Activated naive CD4-positive, alpha-beta T cell (primary cell): Measurements from ENCODE around the gene MRPS22.
"Not testable (repeated sequence)": the region's sequence is repeated elsewhere in the genome, so short reads cannot be mapped to it uniquely, and the experiment has no call there.

Source experiments
- DNase-seq, 4 experiments: peaks; one replicate each; lab custom pipeline; 2025; lab: John Stamatoyannopoulos, UW

MRPS22 gene

GRCh38 chr3:139312416-139312815 is 31.4 kb upstream of the MRPS22 start:
- no peak for DNase-seq

GRCh38 chr3:139312959-139313358 is 30.9 kb upstream of the MRPS22 start:
- no peak for DNase-seq

GRCh38 chr3:139313921-139314320 is 29.9 kb upstream of the MRPS22 start:
- DNase-seq, result no peak

GRCh38 chr3:139317215-139317614 is 26.6 kb upstream of the MRPS22 start:
- no peak for DNase-seq

- DNase-seq, result no peak
Measured at GRCh38 chr3:139317660-139318430, 26.0 kb upstream of the MRPS22 start.

GRCh38 chr3:139318431-139318816 is 25.4 kb upstream of the MRPS22 start:
- no peak for DNase-seq

GRCh38 chr3:139318826-139319225 is 25.0 kb upstream of the MRPS22 start:
- no peak for DNase-seq

GRCh38 chr3:139319428-139320402 is 24.1 kb upstream of the MRPS22 start:
- DNase-seq, result no peak

- DNase-seq, result no peak
Measured at GRCh38 chr3:139320551-139321309, 23.1 kb upstream of the MRPS22 start.

GRCh38 chr3:139322346-139322745 is 21.5 kb upstream of the MRPS22 start:
- DNase-seq, result no peak

GRCh38 chr3:139323146-139323545 is 20.7 kb upstream of the MRPS22 start:
- no peak for DNase-seq

GRCh38 chr3:139324456-139324855 is 19.4 kb upstream of the MRPS22 start:
- no peak for DNase-seq

- no peak for DNase-seq
Measured at GRCh38 chr3:139325551-139325950, 18.3 kb upstream of the MRPS22 start.

- DNase-seq, result no peak
Measured at GRCh38 chr3:139326131-139326530, 17.7 kb upstream of the MRPS22 start.

- DNase-seq, result no peak
Measured at GRCh38 chr3:139326707-139327106, 17.1 kb upstream of the MRPS22 start.

GRCh38 chr3:139327231-139327630 is 16.6 kb upstream of the MRPS22 start:
- no peak for DNase-seq

GRCh38 chr3:139327861-139328260 is 16.0 kb upstream of the MRPS22 start:
- DNase-seq, result no peak

GRCh38 chr3:139328356-139328755 is 15.5 kb upstream of the MRPS22 start:
- DNase-seq, result no peak

- peak; percentile 75 to 94 (median 84) for DNase-seq
Measured at GRCh38 chr3:139329364-139329850, 14.4 kb upstream of the MRPS22 start.

- no peak for DNase-seq
Measured at GRCh38 chr3:139332092-139332491, 11.7 kb upstream of the MRPS22 start.

- DNase-seq, result not testable (repeated sequence)
Measured at GRCh38 chr3:139334675-139335074, 9.1 kb upstream of the MRPS22 start.

- DNase-seq, result no peak
Measured at GRCh38 chr3:139338405-139338804, 5.4 kb upstream of the MRPS22 start.
